ENCODE measurements around the gene ANKRD66.

- no peak for TF ChIP-seq POLR2A (IDR thresholded peaks at IDR 0.05; ENCODE audit: low read length)
- no peak for TF ChIP-seq RAD21 (conservative IDR thresholded peaks at IDR 0.05 in 1 of 2, IDR thresholded peaks at IDR 0.05 in 1 of 2)
- TF ChIP-seq RCOR1 (IDR thresholded peaks at IDR 0.05; ENCODE audit: low read depth, low read length) = no peak
- TF ChIP-seq, protein P1, sequence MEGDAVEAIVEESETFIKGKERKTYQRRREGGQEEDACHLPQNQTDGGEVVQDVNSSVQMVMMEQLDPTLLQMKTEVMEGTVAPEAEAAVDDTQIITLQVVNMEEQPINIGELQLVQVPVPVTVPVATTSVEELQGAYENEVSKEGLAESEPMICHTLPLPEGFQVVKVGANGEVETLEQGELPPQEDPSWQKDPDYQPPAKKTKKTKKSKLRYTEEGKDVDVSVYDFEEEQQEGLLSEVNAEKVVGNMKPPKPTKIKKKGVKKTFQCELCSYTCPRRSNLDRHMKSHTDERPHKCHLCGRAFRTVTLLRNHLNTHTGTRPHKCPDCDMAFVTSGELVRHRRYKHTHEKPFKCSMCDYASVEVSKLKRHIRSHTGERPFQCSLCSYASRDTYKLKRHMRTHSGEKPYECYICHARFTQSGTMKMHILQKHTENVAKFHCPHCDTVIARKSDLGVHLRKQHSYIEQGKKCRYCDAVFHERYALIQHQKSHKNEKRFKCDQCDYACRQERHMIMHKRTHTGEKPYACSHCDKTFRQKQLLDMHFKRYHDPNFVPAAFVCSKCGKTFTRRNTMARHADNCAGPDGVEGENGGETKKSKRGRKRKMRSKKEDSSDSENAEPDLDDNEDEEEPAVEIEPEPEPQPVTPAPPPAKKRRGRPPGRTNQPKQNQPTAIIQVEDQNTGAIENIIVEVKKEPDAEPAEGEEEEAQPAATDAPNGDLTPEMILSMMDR (IDR thresholded peaks at IDR 0.05) = no peak
- no peak for TF ChIP-seq KDM1A (IDR thresholded peaks at IDR 0.05; ENCODE audit: low read depth)
- no peak for TF ChIP-seq MYC (IDR thresholded peaks at IDR 0.05; ENCODE audit: borderline replicate concordance, low read length)
- no peak for TF ChIP-seq CEBPB (IDR thresholded peaks at IDR 0.05)
Observed at GRCh38 chr6:46757214-46757596, 10.5 kb downstream of the ANKRD66 start.
